Measurements from ENCODE around the gene RFK.

- no peak for TF ChIP-seq CTCF (IDR thresholded peaks at IDR 0.05)
- no peak for TF ChIP-seq POLR2A (IDR thresholded peaks at IDR 0.05)
These were observed 49.7 kb upstream of the RFK start for GRCh38 chr9:76443887-76444286.
